Activated B cell treated with CpG ODN at 0.5 μM for 24 hours (primary cell): ENCODE data around the gene LPP. TPM values are rescaled to one million over a fixed set of nuclear protein-coding genes. Genes with fewer than 3 reads are reported as not detected.

ENCODE experiments used
- ATAC-seq: fragments of 200-7000 bp; cut with Tn5 transposase; one replicate; pipeline ENCODE4 v1.10.0; 2021; ENCODE audit warnings: low read depth, mild to moderate bottlenecking, moderate library complexity
- CTCF ChIA-PET: fragments of 350-600 bp; sonication (Branson Sonifier 250); formaldehyde crosslinking; loops from one replicate; lab custom pipeline; 2021; ENCODE audit warnings: antibody characterized with exemption; lab: Charles Lee
- POLR2A ChIA-PET: fragments of 350-600 bp; sonication (Branson Sonifier 250); formaldehyde crosslinking; loops from one replicate; lab custom pipeline; 2021; ENCODE audit warnings: antibody characterized with exemption; lab: Charles Lee
- DNase-seq: peaks from one replicate; pipeline ENCODE4 v3.0.0; 2022
- H3K27ac Mint-ChIP-seq: one replicate; pipeline ENCODE4 v1.8.0; 2020; ENCODE audit warnings: mixed read lengths
- H3K27me3 Mint-ChIP-seq: one replicate; pipeline ENCODE4 v1.8.0; 2021; ENCODE audit warnings: mixed read lengths
- H3K36me3 Mint-ChIP-seq: one replicate; pipeline ENCODE4 v1.8.0; 2021; ENCODE audit warnings: low read depth, mixed read lengths
- H3K4me1 Mint-ChIP-seq: one replicate; pipeline ENCODE4 v1.8.0; 2021; ENCODE audit warnings: mixed read lengths
- H3K4me3 Mint-ChIP-seq: one replicate; pipeline ENCODE4 v1.8.0; 2020; ENCODE audit warnings: mild to moderate bottlenecking, mixed read lengths
- H3K9me3 Mint-ChIP-seq: one replicate; pipeline ENCODE4 v1.8.0; 2020; ENCODE audit warnings: mixed read lengths
- CTCF ChIP-seq: fragments of 200-600 bp; IDR thresholded peaks from one replicate; pipeline ENCODE4 v1.8.0; 2022; ENCODE audit warnings: antibody characterized with exemption, mild to moderate bottlenecking
- intact Hi-C: fragments of 100-400 bp; cut with micrococcal nuclease; formaldehyde crosslinking; loops from one replicate; pipeline ENCODE4 v1.15.1; 2024
- total RNA-seq: library from RNA; stranded (reverse); gene quantifications from 2 replicates; pipeline ENCODE4 v1.2.3, GENCODE V29; 2022

LPP gene
- total RNA-seq, 1 donor from 2014 or later, result 60.1 TPM

GRCh38 chr3:188513662-188514328 lies 359.8 kb downstream of the LPP start:
- Mint-ChIP-seq H3K4me3 (no peak overlapping the region), H3K9me3 (no peaks in the 10 kb centered on the region), H3K27ac (no peak overlapping the region), H3K36me3 (peaks cover 9% of the 10 kb centered on the region), H3K27me3 (no peaks in the 10 kb centered on the region), H3K4me1 (peaks cover 5% of the 10 kb centered on the region)
- no peak for DNase-seq
- ChIA-PET CTCF (no interaction called here), POLR2A (interaction anchor here (1.0 kb wide), 1 partner anchor 75 kb away, joined by 4 read pairs; no protein-coding TSS in a partner anchor)
- ATAC-seq, result no peak
- TF ChIP-seq CTCF, result no peak
- intact Hi-C loops, result loop anchor here (2.0 kb wide), 1 partner anchor 15 kb away; no protein-coding TSS in a partner anchor

- no peaks in the 10 kb centered on the region for H3K27me3 Mint-ChIP-seq
- no peaks in the 10 kb centered on the region for H3K9me3 Mint-ChIP-seq
- ATAC-seq, result no peak
- H3K36me3 Mint-ChIP-seq, result peaks cover 9% of the 10 kb centered on the region
- no peak overlapping the region for H3K27ac Mint-ChIP-seq
- TF ChIP-seq CTCF, result no peak
- intact Hi-C loops, result no loop called here
- no peak overlapping the region for H3K4me3 Mint-ChIP-seq
- no peak for DNase-seq
- H3K4me1 Mint-ChIP-seq, result peaks cover 16% of the 10 kb centered on the region
- ChIA-PET CTCF (no interaction called here), POLR2A (no interaction called here)
Measured at GRCh38 chr3:188516515-188516914, 362.6 kb downstream of the LPP start.

DNA sequence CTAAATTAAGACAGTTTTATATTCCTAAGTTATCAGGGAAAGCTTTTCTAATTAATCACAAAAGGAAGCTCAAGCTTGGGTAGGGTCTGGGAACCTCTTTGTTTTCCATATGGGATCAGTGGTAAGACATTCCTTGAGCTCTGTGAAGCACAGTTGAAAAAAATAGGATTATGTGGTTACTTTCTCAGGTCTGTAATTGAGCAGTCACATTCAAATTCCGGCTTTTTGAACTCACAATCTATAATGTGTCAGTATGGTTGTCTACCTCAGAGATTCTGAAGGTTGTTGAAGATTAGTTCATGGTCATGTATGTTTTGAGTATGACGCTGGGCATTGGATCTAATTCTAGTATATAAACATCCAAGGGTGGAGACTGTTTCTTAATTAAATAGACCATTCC lies 364.5 kb downstream of the LPP start:
- peaks cover 16% of the 10 kb centered on the region for H3K4me1 Mint-ChIP-seq
- no peak overlapping the region for H3K4me3 Mint-ChIP-seq
- CTCF ChIA-PET, result no interaction called here
- no peaks in the 10 kb centered on the region for H3K27me3 Mint-ChIP-seq
- H3K36me3 Mint-ChIP-seq, result peaks cover 7% of the 10 kb centered on the region
- no peak for DNase-seq
- no peak for TF ChIP-seq CTCF
- intact Hi-C loops, result no loop called here
- no peak for ATAC-seq
- H3K9me3 Mint-ChIP-seq, result no peaks in the 10 kb centered on the region
- no peak overlapping the region for H3K27ac Mint-ChIP-seq
- POLR2A ChIA-PET, result no interaction called here

DNA sequence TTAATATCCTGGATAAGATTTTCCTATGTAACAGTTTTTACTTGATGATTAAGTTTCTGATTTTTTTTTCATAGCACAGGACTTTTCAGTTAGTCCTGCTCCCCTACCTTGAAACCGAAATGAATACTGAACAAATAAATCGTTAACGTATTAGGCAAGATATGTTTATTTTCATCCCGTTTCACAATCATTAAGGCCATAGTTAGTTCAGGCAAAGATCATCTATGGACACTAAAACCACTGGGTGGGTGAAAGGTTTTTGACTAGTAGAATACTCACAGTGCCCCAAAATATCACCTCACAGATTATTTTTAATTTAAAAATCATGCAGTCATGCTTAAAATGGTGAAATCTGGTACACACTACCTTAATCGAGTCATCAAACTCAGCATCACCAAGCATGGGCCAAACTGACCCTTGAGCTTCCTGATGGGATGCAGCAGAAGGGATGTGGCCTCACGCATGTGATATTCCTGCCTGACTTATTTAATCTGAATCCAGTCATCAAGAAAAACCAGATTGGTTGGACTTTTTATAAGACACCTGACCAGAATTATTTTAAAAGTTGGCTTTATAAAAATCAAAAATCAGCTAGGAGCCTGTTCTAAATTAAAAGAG lies 365.0 kb downstream of the LPP start:
- intact Hi-C loops, result no loop called here
- TF ChIP-seq CTCF, result no peak
- H3K36me3 Mint-ChIP-seq, result peaks cover 9% of the 10 kb centered on the region
- H3K27me3 Mint-ChIP-seq, result no peaks in the 10 kb centered on the region
- DNase-seq, result no peak
- H3K9me3 Mint-ChIP-seq, result no peaks in the 10 kb centered on the region
- ChIA-PET CTCF (no interaction called here), POLR2A (no interaction called here)
- ATAC-seq, result no peak
- H3K4me3 Mint-ChIP-seq, result no peak overlapping the region
- peaks cover 14% of the 10 kb centered on the region for H3K4me1 Mint-ChIP-seq
- H3K27ac Mint-ChIP-seq, result no peak overlapping the region

DNA sequence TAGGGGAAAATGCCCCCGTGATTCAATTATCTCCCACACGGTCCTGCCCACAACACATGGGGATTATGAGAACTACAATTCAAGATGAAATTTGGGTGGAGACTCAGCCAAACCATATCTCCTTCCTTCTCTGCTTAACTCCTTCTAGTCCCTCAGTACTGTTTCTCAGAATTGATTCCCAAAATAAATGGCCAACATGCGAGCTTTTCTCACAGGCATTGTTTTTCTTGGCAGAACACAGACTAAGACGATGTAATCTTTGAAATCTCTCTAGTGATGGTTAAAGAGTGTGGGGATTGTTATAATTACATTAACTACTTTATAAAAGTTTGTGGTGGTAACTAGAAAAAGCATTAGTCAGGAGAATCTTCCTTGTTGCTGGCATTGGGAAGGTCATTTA lies 366.5 kb downstream of the LPP start:
- DNase-seq, result no peak
- peaks cover 14% of the 10 kb centered on the region for H3K4me1 Mint-ChIP-seq
- H3K4me3 Mint-ChIP-seq, result no peak overlapping the region
- H3K36me3 Mint-ChIP-seq, result peaks cover 21% of the 10 kb centered on the region
- no peak for ATAC-seq
- no peaks in the 10 kb centered on the region for H3K27me3 Mint-ChIP-seq
- POLR2A ChIA-PET, result no interaction called here
- CTCF ChIA-PET, result no interaction called here
- intact Hi-C loops, result no loop called here
- H3K27ac Mint-ChIP-seq, result peak overlapping the region; percentile 7
- no peaks in the 10 kb centered on the region for H3K9me3 Mint-ChIP-seq
- no peak for TF ChIP-seq CTCF
